ENCODE measurements around the gene SLC4A8.

DNA sequence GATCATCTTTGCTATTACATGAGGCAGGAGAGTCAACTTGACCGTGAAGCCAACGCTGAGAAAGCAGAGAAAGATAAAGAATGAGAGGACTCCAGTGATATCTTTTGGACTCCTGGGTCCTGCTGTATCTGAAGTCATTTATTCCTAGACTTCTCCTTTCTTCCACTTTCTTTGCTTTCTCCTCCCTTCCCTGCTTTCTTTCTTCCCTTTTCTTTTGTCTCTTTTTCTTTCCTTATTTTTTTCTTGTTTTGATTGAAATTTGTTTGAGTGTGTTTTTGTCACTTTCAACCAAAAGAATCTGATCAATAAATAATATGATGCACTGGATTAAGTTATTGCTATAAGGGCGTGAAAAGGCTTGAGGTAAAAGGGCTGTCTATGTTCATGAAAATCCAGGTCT lies 20.0 kb upstream of the SLC4A8 start:
- TF ChIP-seq, protein P1, sequence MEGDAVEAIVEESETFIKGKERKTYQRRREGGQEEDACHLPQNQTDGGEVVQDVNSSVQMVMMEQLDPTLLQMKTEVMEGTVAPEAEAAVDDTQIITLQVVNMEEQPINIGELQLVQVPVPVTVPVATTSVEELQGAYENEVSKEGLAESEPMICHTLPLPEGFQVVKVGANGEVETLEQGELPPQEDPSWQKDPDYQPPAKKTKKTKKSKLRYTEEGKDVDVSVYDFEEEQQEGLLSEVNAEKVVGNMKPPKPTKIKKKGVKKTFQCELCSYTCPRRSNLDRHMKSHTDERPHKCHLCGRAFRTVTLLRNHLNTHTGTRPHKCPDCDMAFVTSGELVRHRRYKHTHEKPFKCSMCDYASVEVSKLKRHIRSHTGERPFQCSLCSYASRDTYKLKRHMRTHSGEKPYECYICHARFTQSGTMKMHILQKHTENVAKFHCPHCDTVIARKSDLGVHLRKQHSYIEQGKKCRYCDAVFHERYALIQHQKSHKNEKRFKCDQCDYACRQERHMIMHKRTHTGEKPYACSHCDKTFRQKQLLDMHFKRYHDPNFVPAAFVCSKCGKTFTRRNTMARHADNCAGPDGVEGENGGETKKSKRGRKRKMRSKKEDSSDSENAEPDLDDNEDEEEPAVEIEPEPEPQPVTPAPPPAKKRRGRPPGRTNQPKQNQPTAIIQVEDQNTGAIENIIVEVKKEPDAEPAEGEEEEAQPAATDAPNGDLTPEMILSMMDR (IDR thresholded peaks at IDR 0.05) = no peak
- TF ChIP-seq EP300 (IDR thresholded peaks at IDR 0.05) = no peak
